GM23338 (cell line): ENCODE measurements around the gene CTCFL. TPM values are rescaled to one million over a fixed set of nuclear protein-coding genes. Genes with fewer than 3 reads are reported as not detected.

ENCODE experiments used
- ATAC-seq: fragments of 200-7000 bp; cut with Tn5 transposase; 3 replicates; pipeline ENCODE4 v1.9.1; 2020
- DNase-seq: peaks from one replicate; pipeline ENCODE4 v3.0.0-alpha.2; 2015; ENCODE audit warnings: low spot score
- H2AFZ ChIP-seq: fragments of 200-600 bp; sonication (generic); 2 replicates; pipeline ENCODE4 v1.8.0; 2016; ENCODE audit warnings: antibody characterized with exemption, mild to moderate bottlenecking, moderate library complexity
- H3F3A ChIP-seq: fragments of 200-600 bp; sonication (generic); replicated peaks from 2 replicates; pipeline ENCODE4 v1.8.0; 2017; ENCODE audit warnings: antibody characterized with exemption, mixed run types, low read depth
- H3K27ac ChIP-seq: fragments of 200-600 bp; sonication (generic); 2 replicates; pipeline ENCODE4 v1.6.1; 2016; ENCODE audit warnings: low read depth
- H3K27me3 ChIP-seq: fragments of 200-600 bp; sonication (generic); 2 replicates; pipeline ENCODE4 v1.8.0; 2016; ENCODE audit warnings: mild to moderate bottlenecking, mixed run types, moderate library complexity; ENCODE audit not compliant: insufficient read depth
- H3K36me3 ChIP-seq: fragments of 200-600 bp; sonication (generic); 2 replicates; pipeline ENCODE4 v1.8.0; 2016; ENCODE audit warnings: mild to moderate bottlenecking; ENCODE audit not compliant: insufficient read depth
- H3K4me1 ChIP-seq: fragments of 200-600 bp; sonication (generic); 2 replicates; pipeline ENCODE4 v1.8.0; 2016; ENCODE audit warnings: mild to moderate bottlenecking, moderate library complexity; ENCODE audit not compliant: insufficient read depth
- H3K4me2 ChIP-seq: fragments of 200-600 bp; sonication (generic); 2 replicates; pipeline ENCODE4 v1.7.1; 2017; ENCODE audit warnings: mixed run types
- H3K4me3 ChIP-seq: fragments of 200-600 bp; sonication (generic); 2 replicates; pipeline ENCODE4 v1.6.1; 2016; ENCODE audit warnings: mixed run types
- H3K79me2 ChIP-seq: fragments of 200-600 bp; sonication (generic); replicated peaks from 2 replicates; pipeline ENCODE4 v1.8.0; 2017; ENCODE audit warnings: mild to moderate bottlenecking; ENCODE audit not compliant: insufficient read depth
- H3K9me2 ChIP-seq: fragments of 200-600 bp; sonication (generic); 2 replicates; pipeline ENCODE4 v1.8.0; 2017; ENCODE audit not compliant: insufficient read depth
- H4K20me1 ChIP-seq: fragments of 200-600 bp; sonication (generic); replicated peaks from 2 replicates; pipeline ENCODE4 v1.8.0; 2017; ENCODE audit warnings: mild to moderate bottlenecking; ENCODE audit not compliant: insufficient read depth
- H3K27ac Mint-ChIP-seq: 2 replicates; pipeline ENCODE4 v1.8.0; 2020; ENCODE audit warnings: inconsistent platforms, mild to moderate bottlenecking, moderate library complexity, mixed read lengths
- H3K27me3 Mint-ChIP-seq: 3 replicates; pipeline ENCODE4 v1.8.0; 2022; ENCODE audit warnings: low read depth, mild to moderate bottlenecking, moderate library complexity, mixed read lengths, inconsistent platforms; ENCODE audit not compliant: insufficient read depth, poor library complexity
- H3K36me3 Mint-ChIP-seq: 3 replicates; pipeline ENCODE4 v1.8.0; 2021; ENCODE audit warnings: low read depth, mild to moderate bottlenecking, inconsistent platforms, moderate library complexity, mixed read lengths
- H3K4me1 Mint-ChIP-seq: 3 replicates; pipeline ENCODE4 v1.8.0; 2020; ENCODE audit warnings: mild to moderate bottlenecking, inconsistent platforms, mixed read lengths
- H3K4me3 Mint-ChIP-seq: 3 replicates; pipeline ENCODE4 v1.8.0; 2021; ENCODE audit warnings: moderate library complexity, mild to moderate bottlenecking, inconsistent platforms, mixed read lengths
- H3K9me3 Mint-ChIP-seq: 3 replicates; pipeline ENCODE4 v1.8.0; 2020; ENCODE audit warnings: moderate library complexity, mild to moderate bottlenecking, inconsistent platforms, mixed read lengths
- CREB1 ChIP-seq: fragments of 250-450 bp; sonication (Bioruptor Pico); IDR thresholded peaks from 2 replicates; pipeline ENCODE4 v1.5.0; 2020; ENCODE audit warnings: low read depth, mild to moderate bottlenecking, moderate library complexity
- EZH2 ChIP-seq: fragments of 200-600 bp; sonication (generic); IDR thresholded peaks from one replicate; pipeline ENCODE4 v1.8.0; 2017; ENCODE audit warnings: antibody characterized with exemption, mild to moderate bottlenecking, low read depth; ENCODE audit not compliant: unreplicated experiment
- EZH2phosphoT487 ChIP-seq: fragments of 200-600 bp; sonication (generic); IDR thresholded peaks from one replicate; pipeline ENCODE4 v1.8.1; 2018; ENCODE audit warnings: antibody characterized with exemption; ENCODE audit not compliant: unreplicated experiment
- JUNB ChIP-seq: IDR thresholded peaks from one replicate; pipeline ENCODE4 v1.6.1; 2016; ENCODE audit warnings: antibody characterized with exemption; ENCODE audit not compliant: unreplicated experiment
- NANOG ChIP-seq: IDR thresholded peaks from 2 replicates; pipeline ENCODE4 v1.6.1; 2016; ENCODE audit warnings: antibody characterized with exemption, borderline replicate concordance
- POLR2AphosphoS5 ChIP-seq: IDR thresholded peaks from 2 replicates; pipeline ENCODE4 v1.6.1; 2016; ENCODE audit warnings: antibody characterized with exemption, low read depth
- STAT1 ChIP-seq: IDR thresholded peaks from one replicate; pipeline ENCODE4 v1.6.1; 2016; ENCODE audit warnings: antibody characterized with exemption; ENCODE audit not compliant: unreplicated experiment
- ZNF114 ChIP-seq: fragments of 250-450 bp; sonication (Bioruptor Pico); IDR thresholded peaks from 2 replicates; pipeline ENCODE4 v1.5.0; 2020; ENCODE audit warnings: mild to moderate bottlenecking, moderate library complexity
- ZNF331 ChIP-seq: fragments of 250-450 bp; sonication (Bioruptor Pico); IDR thresholded peaks from 2 replicates; pipeline ENCODE4 v1.5.0; 2020; ENCODE audit warnings: low read depth, mild to moderate bottlenecking, moderate library complexity
- polyA plus RNA-seq: library from polyadenylated mRNA; unstranded; fragments of >200 nt; fragmentation: Nextera tagmentation; extraction: Ambion mirVana; gene quantifications from 2 replicates; pipeline ENCODE4 v1.2.1, GENCODE V29; 2016
- total RNA-seq: library from RNA; depleted of rRNA; stranded (reverse); fragments of >200 nt; shearing (Covaris generic); gene quantifications from 2 replicates; pipeline ENCODE4 v1.2.3, GENCODE V29; 2014
- TF ChIP-seq, protein P1 (sequence below): fragments of 250-450 bp; sonication (Bioruptor Pico); IDR thresholded peaks from 2 replicates; pipeline ENCODE4 v1.5.0; 2020; ENCODE audit warnings: mild to moderate bottlenecking, moderate library complexity
- TF ChIP-seq, protein P2 (sequence below): IDR thresholded peaks from 2 replicates; pipeline ENCODE4 v1.6.1; 2016; ENCODE audit warnings: antibody characterized with exemption
- TF ChIP-seq, protein P3 (sequence below): IDR thresholded peaks from one replicate; pipeline ENCODE4 v1.6.1; 2018; ENCODE audit warnings: antibody characterized with exemption; ENCODE audit not compliant: unreplicated experiment
- TF ChIP-seq, protein P4 (sequence below), 2 experiments: fragments of 200-600 bp in 1 of 2; sonication (generic) in 1 of 2; conservative IDR thresholded peaks; 2 replicates each; pipeline versions ENCODE4 v1.5.1 to v1.6.1; 2016 to 2017; ENCODE audit warnings: antibody characterized with exemption in 2 of 2, low read depth in 2 of 2, mild to moderate bottlenecking in 2 of 2, moderate library complexity in 1 of 2

The CTCFL gene
- total and polyA plus RNA-seq, 2 experiments from 2014 or later, result 0.55 to 1.4 TPM

DNA sequence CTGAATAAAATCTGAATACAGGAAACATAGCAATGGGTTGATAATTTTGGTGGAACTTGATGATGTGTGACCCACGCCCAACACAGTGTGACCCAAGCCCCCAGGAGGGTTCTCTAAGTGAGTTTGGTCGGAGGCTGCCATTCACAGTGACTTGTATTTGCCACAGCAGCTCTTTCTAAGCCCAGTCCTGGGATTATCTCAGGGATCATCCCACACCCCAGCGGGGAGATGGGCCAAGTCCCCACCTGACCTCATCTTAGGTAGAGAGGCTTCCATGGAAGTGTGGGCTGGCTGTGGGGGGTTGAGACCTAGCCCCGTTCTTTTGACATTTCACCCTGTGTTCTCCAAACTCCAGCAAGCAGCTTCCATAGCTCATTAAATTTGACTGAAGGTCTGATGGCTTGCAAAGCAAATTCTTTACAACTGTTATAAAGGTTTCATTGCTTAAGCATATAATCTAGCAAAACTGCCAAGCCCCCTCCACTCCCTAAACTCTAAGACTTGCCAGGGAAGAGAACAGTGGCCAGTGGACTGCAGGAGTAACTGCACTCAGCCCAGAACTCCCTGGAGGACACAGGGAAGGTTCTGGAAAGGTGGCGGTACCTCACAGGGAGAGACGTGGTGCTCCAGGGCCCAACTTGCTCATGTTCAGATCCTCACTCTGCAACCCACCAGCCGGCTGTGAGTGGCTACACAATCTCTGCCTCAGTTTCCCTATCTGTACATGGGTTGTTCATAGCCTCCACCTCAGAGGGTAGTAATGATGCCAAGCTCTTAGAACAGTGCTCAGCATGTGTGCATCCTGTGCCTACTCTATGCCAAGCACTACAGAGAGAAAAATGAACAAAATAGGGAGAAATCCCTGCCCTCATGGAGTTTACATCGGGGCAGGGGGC, 35.0 kb upstream of the CTCFL start:
- H3K36me3 ChIP-seq, result no peaks in the 10 kb centered on the region
- no peaks in the 10 kb centered on the region for H3F3A ChIP-seq
- no peaks in the 10 kb centered on the region for H4K20me1 ChIP-seq
- H2AFZ ChIP-seq, result no peak overlapping the region
- H3K4me3 ChIP-seq, result no peak overlapping the region
- H3K79me2 ChIP-seq, result no peaks in the 10 kb centered on the region
- 0 out of 2 replicates have a peak, but pooled peaks cover 6% of the 10 kb centered on the region for H3K9me2 ChIP-seq
- H3K4me3 Mint-ChIP-seq, result no peak overlapping the region
- no peak overlapping the region for H3K27ac ChIP-seq
- no peak for DNase-seq
- no peak overlapping the region for H3K4me2 ChIP-seq
- H3K27ac Mint-ChIP-seq, result no peak overlapping the region
- H3K27me3 ChIP-seq, result no peaks in the 10 kb centered on the region
- H3K36me3 Mint-ChIP-seq, result no peaks in the 10 kb centered on the region
- H3K27me3 Mint-ChIP-seq, result peaks cover 3% of the 10 kb centered on the region
- H3K4me1 Mint-ChIP-seq, result no peaks in the 10 kb centered on the region
- H3K9me3 Mint-ChIP-seq, result peaks cover 2% of the 10 kb centered on the region; the same call in 1 of the 3 replicates
- TF ChIP-seq ZNF331, result no peak
- TF ChIP-seq EZH2phosphoT487, result no peak
- TF ChIP-seq STAT1, result no peak
- TF ChIP-seq, protein P1, sequence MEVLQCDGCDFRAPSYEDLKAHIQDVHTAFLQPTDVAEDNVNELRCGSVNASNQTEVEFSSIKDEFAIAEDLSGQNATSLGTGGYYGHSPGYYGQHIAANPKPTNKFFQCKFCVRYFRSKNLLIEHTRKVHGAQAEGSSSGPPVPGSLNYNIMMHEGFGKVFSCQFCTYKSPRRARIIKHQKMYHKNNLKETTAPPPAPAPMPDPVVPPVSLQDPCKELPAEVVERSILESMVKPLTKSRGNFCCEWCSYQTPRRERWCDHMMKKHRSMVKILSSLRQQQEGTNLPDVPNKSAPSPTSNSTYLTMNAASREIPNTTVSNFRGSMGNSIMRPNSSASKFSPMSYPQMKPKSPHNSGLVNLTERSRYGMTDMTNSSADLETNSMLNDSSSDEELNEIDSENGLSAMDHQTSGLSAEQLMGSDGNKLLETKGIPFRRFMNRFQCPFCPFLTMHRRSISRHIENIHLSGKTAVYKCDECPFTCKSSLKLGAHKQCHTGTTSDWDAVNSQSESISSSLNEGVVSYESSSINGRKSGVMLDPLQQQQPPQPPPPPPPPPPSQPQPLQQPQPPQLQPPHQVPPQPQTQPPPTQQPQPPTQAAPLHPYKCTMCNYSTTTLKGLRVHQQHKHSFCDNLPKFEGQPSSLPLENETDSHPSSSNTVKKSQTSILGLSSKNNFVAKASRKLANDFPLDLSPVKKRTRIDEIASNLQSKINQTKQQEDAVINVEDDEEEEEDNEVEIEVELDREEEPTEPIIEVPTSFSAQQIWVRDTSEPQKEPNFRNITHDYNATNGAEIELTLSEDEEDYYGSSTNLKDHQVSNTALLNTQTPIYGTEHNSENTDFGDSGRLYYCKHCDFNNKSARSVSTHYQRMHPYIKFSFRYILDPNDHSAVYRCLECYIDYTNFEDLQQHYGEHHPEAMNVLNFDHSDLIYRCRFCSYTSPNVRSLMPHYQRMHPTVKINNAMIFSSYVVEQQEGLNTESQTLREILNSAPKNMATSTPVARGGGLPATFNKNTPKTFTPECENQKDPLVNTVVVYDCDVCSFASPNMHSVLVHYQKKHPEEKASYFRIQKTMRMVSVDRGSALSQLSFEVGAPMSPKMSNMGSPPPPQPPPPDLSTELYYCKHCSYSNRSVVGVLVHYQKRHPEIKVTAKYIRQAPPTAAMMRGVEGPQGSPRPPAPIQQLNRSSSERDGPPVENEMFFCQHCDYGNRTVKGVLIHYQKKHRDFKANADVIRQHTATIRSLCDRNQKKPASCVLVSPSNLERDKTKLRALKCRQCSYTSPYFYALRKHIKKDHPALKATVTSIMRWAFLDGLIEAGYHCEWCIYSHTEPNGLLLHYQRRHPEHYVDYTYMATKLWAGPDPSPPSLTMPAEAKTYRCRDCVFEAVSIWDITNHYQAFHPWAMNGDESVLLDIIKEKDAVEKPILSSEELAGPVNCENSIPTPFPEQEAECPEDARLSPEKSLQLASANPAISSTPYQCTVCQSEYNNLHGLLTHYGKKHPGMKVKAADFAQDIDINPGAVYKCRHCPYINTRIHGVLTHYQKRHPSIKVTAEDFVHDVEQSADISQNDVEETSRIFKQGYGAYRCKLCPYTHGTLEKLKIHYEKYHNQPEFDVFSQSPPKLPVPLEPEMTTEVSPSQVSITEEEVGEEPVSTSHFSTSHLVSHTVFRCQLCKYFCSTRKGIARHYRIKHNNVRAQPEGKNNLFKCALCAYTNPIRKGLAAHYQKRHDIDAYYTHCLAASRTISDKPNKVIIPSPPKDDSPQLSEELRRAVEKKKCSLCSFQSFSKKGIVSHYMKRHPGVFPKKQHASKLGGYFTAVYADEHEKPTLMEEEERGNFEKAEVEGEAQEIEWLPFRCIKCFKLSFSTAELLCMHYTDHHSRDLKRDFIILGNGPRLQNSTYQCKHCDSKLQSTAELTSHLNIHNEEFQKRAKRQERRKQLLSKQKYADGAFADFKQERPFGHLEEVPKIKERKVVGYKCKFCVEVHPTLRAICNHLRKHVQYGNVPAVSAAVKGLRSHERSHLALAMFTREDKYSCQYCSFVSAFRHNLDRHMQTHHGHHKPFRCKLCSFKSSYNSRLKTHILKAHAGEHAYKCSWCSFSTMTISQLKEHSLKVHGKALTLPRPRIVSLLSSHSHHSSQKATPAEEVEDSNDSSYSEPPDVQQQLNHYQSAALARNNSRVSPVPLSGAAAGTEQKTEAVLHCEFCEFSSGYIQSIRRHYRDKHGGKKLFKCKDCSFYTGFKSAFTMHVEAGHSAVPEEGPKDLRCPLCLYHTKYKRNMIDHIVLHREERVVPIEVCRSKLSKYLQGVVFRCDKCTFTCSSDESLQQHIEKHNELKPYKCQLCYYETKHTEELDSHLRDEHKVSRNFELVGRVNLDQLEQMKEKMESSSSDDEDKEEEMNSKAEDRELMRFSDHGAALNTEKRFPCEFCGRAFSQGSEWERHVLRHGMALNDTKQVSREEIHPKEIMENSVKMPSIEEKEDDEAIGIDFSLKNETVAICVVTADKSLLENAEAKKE (CRISPR knock-in tag), result no peak
- no peak for TF ChIP-seq ZNF114 (CRISPR knock-in tag)
- TF ChIP-seq CREB1 (CRISPR knock-in tag), result no peak
- no peak for TF ChIP-seq POLR2AphosphoS5
- TF ChIP-seq, protein P2, sequence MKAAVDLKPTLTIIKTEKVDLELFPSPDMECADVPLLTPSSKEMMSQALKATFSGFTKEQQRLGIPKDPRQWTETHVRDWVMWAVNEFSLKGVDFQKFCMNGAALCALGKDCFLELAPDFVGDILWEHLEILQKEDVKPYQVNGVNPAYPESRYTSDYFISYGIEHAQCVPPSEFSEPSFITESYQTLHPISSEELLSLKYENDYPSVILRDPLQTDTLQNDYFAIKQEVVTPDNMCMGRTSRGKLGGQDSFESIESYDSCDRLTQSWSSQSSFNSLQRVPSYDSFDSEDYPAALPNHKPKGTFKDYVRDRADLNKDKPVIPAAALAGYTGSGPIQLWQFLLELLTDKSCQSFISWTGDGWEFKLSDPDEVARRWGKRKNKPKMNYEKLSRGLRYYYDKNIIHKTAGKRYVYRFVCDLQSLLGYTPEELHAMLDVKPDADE, result no peak
- no peak for TF ChIP-seq EZH2
- TF ChIP-seq NANOG, result no peak
- TF ChIP-seq, protein P3, sequence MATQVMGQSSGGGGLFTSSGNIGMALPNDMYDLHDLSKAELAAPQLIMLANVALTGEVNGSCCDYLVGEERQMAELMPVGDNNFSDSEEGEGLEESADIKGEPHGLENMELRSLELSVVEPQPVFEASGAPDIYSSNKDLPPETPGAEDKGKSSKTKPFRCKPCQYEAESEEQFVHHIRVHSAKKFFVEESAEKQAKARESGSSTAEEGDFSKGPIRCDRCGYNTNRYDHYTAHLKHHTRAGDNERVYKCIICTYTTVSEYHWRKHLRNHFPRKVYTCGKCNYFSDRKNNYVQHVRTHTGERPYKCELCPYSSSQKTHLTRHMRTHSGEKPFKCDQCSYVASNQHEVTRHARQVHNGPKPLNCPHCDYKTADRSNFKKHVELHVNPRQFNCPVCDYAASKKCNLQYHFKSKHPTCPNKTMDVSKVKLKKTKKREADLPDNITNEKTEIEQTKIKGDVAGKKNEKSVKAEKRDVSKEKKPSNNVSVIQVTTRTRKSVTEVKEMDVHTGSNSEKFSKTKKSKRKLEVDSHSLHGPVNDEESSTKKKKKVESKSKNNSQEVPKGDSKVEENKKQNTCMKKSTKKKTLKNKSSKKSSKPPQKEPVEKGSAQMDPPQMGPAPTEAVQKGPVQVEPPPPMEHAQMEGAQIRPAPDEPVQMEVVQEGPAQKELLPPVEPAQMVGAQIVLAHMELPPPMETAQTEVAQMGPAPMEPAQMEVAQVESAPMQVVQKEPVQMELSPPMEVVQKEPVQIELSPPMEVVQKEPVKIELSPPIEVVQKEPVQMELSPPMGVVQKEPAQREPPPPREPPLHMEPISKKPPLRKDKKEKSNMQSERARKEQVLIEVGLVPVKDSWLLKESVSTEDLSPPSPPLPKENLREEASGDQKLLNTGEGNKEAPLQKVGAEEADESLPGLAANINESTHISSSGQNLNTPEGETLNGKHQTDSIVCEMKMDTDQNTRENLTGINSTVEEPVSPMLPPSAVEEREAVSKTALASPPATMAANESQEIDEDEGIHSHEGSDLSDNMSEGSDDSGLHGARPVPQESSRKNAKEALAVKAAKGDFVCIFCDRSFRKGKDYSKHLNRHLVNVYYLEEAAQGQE, result no peak
- TF ChIP-seq, protein P4, sequence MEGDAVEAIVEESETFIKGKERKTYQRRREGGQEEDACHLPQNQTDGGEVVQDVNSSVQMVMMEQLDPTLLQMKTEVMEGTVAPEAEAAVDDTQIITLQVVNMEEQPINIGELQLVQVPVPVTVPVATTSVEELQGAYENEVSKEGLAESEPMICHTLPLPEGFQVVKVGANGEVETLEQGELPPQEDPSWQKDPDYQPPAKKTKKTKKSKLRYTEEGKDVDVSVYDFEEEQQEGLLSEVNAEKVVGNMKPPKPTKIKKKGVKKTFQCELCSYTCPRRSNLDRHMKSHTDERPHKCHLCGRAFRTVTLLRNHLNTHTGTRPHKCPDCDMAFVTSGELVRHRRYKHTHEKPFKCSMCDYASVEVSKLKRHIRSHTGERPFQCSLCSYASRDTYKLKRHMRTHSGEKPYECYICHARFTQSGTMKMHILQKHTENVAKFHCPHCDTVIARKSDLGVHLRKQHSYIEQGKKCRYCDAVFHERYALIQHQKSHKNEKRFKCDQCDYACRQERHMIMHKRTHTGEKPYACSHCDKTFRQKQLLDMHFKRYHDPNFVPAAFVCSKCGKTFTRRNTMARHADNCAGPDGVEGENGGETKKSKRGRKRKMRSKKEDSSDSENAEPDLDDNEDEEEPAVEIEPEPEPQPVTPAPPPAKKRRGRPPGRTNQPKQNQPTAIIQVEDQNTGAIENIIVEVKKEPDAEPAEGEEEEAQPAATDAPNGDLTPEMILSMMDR (conservative IDR thresholded peaks at IDR 0.05; ENCODE audit: low read depth in 2 of 2), result no peak
- TF ChIP-seq JUNB, result no peak
- no peaks in the 10 kb centered on the region for H3K4me1 ChIP-seq
- no peak for ATAC-seq
